Measurements from ENCODE around the gene DMBX1. TPM values are rescaled to one million over a fixed set of nuclear protein-coding genes. Genes with fewer than 3 reads are reported as not detected.

The DMBX1 gene
- total and polyA plus RNA-seq, 4 donors, result not detected

DNA sequence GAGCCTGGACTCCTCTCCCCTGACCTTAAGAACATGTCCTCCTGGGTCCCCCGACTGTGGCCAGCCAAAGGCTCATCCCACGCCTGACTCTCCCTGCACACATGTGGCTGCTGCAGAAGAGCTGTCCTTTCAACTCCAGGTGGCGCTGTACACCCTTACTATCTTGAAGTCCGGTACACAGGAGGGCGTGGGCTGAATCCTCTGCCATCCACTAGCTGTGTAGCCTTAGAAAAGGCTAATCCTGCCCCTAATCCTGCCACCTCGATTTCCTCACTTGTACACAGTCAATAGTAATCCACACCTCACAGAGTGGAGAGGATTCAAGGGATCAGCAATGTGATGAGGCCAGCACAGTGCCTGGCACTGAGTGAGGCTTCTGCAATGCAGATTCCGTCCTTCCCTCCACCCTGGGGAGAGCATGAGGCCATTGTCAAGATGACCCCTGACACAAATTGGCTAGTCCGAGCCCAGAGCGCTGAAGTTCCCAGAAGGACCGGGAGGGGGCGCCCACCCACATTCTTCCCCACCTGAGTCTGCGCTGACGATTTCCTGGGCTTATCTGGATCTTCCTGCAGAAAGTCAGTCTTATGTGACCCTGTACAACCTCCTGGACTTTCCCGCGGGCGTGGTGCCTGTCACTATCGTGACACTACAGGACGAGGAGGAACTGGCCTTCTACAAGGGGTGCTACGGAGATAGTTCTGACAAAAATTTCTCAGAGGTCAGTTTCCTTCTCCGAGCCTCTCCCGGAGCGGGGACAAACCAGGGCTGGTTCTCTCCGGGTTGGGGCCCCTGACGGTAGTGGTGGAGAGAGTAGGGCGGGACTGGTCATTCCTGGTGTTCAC lies 47.1 kb upstream of the DMBX1 start:
- Histone ChIP-seq H3K27ac (ENCODE audit: low read depth in 1 of 2, low read length in 2 of 2) (no peak overlapping the region), H3K4me1 (ENCODE audit: control insufficient read depth in 4 of 4, insufficient read depth in 4 of 4, low read length in 3 of 4) (peaks cover 0 to 6% (median 3%) of the 10 kb centered on the region in 4 donors), H3K9ac (ENCODE audit: low read depth in 1 of 2, low read length in 2 of 2) (no peak overlapping the region), H3K36me3 (ENCODE audit: control insufficient read depth in 4 of 4, insufficient read depth in 3 of 4, low read depth in 1 of 4, low read length in 3 of 4) (no peaks in the 10 kb centered on the region), H3K4me3 (ENCODE audit: low read depth in 1 of 3, low read length in 3 of 3) (peak overlapping the region in 1 of 3 donors; percentile 6), H3K9me3 (ENCODE audit: control insufficient read depth in 4 of 4, low read length in 3 of 4) (no peaks in the 10 kb centered on the region), H3K27me3 (ENCODE audit: control insufficient read depth in 4 of 4, insufficient read depth in 4 of 4, low read length in 3 of 4) (peaks cover 0 to 4% (median 0%) of the 10 kb centered on the region in 4 donors)
- TF ChIP-seq CTCF (IDR thresholded peaks at IDR 0.05; ENCODE audit: low read depth, low read length, missing input control), result peak; percentile 88
- peak; percentile 34 to 61 for TF ChIP-seq RAD21 (IDR thresholded peaks at IDR 0.05)
- no peak for TF ChIP-seq JUND (IDR thresholded peaks at IDR 0.05)
- DNase-seq (ENCODE audit: low spot score), result peak; percentile 90
- WGBS, result 13% methylated on average over 25 of the region's 25 CpGs

DNA sequence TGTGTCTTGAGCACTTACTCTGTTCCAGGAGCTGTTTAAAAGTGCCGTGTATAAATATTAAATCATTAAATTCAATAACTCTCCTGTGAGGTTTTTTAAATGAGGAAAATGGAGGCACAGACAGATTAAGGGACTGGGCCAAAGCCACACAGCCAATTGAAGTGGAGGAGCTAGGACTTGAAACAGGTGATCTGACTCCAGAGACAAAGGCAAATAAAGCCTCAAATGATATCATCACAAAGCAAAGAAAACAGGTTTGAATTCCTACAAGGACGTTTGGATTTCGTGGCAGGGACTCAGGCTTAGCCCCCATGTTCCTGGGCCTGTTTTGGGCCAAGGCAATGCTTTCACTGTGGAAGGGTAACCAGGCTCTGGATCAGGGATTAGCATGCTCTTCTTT lies 45.2 kb upstream of the DMBX1 start:
- no peak for DNase-seq (ENCODE audit: low spot score)
- no peak overlapping the region for H3K9ac ChIP-seq (ENCODE audit: low read depth in 1 of 2, low read length in 2 of 2)
- H3K4me1 ChIP-seq (ENCODE audit: control insufficient read depth in 4 of 4, insufficient read depth in 4 of 4, low read length in 3 of 4), result peaks cover 0 to 11% (median 6%) of the 10 kb centered on the region in 4 donors
- peaks cover 0 to 8% (median 4%) of the 10 kb centered on the region in 4 donors for H3K27me3 ChIP-seq (ENCODE audit: control insufficient read depth in 4 of 4, insufficient read depth in 4 of 4, low read length in 3 of 4)
- WGBS, result 76% methylated on average over 3 of the region's 3 CpGs
- no peak overlapping the region for H3K4me3 ChIP-seq (ENCODE audit: low read depth in 1 of 3, low read length in 3 of 3)
- no peak overlapping the region for H3K27ac ChIP-seq (ENCODE audit: low read depth in 1 of 2, low read length in 2 of 2)
- H3K36me3 ChIP-seq (ENCODE audit: control insufficient read depth in 4 of 4, insufficient read depth in 3 of 4, low read depth in 1 of 4, low read length in 3 of 4), result no peaks in the 10 kb centered on the region
- H3K9me3 ChIP-seq (ENCODE audit: control insufficient read depth in 4 of 4, low read length in 3 of 4), result no peaks in the 10 kb centered on the region
- TF ChIP-seq, protein P1, sequence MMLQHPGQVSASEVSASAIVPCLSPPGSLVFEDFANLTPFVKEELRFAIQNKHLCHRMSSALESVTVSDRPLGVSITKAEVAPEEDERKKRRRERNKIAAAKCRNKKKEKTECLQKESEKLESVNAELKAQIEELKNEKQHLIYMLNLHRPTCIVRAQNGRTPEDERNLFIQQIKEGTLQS (IDR thresholded peaks at IDR 0.05), result no peak

DNA sequence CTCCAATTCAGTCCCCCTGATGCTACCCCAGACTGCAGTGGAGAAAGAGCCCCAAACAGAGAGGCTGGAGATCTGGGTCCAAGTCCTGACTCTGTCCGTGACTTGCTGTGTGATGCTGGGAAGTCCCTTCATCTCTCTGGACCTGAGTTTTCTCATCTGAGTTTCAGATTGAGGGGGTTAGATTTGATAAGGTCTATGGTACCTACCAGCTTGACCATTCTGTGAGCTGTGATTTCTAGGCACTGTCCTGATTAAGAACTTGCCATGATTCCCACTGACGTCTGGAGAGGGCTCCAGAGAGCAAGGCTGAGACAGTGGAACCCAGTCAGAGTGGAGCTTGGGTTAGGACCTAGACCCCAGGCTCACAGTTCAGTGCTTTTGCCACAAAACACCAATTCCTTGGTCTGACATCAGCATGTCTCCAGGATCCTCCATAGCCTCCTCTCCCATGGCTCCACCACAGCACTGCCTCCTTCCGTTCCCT lies 43.8 kb upstream of the DMBX1 start:
- no peak for DNase-seq (ENCODE audit: low spot score)
- no peak overlapping the region for H3K27ac ChIP-seq (ENCODE audit: low read depth in 1 of 2, low read length in 2 of 2)
- H3K9me3 ChIP-seq (ENCODE audit: control insufficient read depth in 4 of 4, low read length in 3 of 4), result no peaks in the 10 kb centered on the region
- no peak overlapping the region for H3K4me3 ChIP-seq (ENCODE audit: low read depth in 1 of 3, low read length in 3 of 3)
- H3K4me1 ChIP-seq (ENCODE audit: control insufficient read depth in 4 of 4, insufficient read depth in 4 of 4, low read length in 3 of 4), result peaks cover 0 to 11% (median 6%) of the 10 kb centered on the region in 4 donors
- H3K36me3 ChIP-seq (ENCODE audit: control insufficient read depth in 4 of 4, insufficient read depth in 3 of 4, low read depth in 1 of 4, low read length in 3 of 4), result no peaks in the 10 kb centered on the region
- H3K9ac ChIP-seq (ENCODE audit: low read depth in 1 of 2, low read length in 2 of 2), result no peak overlapping the region
- WGBS, result 70% methylated on average over 3 of the region's 3 CpGs
- peaks cover 0 to 9% (median 4%) of the 10 kb centered on the region in 4 donors for H3K27me3 ChIP-seq (ENCODE audit: control insufficient read depth in 4 of 4, insufficient read depth in 4 of 4, low read length in 3 of 4)
- TF ChIP-seq HNF4G (IDR thresholded peaks at IDR 0.05), result no peak
- TF ChIP-seq CTCF (IDR thresholded peaks at IDR 0.05; ENCODE audit: low read depth, low read length, missing input control), result no peak
- no peak for TF ChIP-seq JUND (IDR thresholded peaks at IDR 0.05)
- no peak for TF ChIP-seq NR2F2 (IDR thresholded peaks at IDR 0.05)
- no peak for TF ChIP-seq FOXA1 (IDR thresholded peaks at IDR 0.05)
- no peak for TF ChIP-seq TAF1 (conservative IDR thresholded peaks at IDR 0.05)
- TF ChIP-seq YY1 (IDR thresholded peaks at IDR 0.05), result no peak
